GM21367 (cell line): ENCODE measurements around the gene SH3BGRL.
"Not testable (repeated sequence)": the region's sequence is repeated elsewhere in the genome, so short reads cannot be mapped to it uniquely, and the experiment has no call there.

Experiments used
- ATAC-seq: cut with Tn5 transposase; IDR thresholded peaks from one replicate; pipeline ENCODE4 v1.9.1; 2021; ENCODE audit not compliant: unreplicated experiment

The SH3BGRL gene

DNA sequence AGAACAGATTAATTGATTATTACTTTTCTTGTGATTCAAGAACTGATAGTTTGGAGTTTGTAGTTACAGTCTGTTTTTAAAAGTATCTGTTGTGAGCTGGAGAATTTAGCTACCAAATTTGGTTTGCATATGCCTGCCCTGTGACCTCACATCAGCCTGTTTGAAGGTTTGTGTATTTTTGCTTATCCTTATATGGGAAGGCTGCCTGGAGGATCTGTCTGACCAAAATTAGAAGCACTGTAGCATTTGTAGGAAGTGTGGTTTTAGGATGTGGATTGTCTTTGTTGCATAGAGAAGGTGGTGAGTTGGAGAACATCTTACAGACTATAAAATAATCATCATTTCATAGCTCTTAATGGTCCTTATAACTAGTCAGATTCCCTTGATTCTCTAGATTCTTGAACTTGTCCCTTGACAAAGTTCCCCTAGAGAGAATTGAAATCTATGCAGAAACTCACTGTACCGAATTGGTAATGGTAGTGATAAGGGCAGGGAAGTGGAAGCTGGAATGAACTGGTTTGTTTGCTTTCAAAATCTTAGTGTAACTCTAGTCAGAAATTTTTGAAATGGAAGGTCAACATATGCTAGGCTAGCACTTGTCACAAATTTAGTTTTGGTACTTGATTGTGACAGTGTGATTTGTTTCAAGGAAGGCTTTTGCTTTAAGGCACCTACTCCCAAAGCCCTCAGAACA is 57.3 kb downstream of the SH3BGRL start:
- ATAC-seq = no peak

DNA sequence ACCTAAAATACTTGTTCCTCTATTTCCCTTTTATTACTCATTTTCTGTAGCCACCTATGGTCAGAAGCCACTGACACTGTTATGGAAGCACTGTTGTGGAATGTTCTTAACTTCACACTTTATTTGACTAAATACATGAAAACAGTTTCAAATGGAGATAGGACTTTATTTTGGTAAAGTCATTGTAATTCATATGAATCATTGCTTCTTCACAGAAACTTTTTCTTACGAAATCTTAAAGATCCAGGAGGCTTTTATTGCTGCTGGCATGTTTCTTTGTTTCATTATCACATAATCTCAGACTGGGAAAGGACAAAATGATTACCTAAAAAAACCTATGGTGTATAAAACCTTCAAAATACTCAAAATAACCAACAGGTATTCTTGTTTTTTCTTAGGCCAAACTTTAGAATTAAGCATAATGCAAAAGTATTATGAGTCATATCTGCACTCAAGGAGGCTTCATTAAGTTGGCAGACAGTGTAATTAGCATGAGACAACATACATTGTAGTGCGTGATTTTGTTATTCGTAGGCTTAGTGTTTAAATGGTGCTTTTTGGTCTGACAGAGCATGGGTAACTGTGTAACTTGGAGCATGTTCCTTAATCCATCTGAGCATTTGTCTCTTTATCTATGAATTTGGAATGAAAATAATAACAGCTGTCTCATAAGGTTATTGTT is 58.0 kb downstream of the SH3BGRL start:
- no peak for ATAC-seq

DNA sequence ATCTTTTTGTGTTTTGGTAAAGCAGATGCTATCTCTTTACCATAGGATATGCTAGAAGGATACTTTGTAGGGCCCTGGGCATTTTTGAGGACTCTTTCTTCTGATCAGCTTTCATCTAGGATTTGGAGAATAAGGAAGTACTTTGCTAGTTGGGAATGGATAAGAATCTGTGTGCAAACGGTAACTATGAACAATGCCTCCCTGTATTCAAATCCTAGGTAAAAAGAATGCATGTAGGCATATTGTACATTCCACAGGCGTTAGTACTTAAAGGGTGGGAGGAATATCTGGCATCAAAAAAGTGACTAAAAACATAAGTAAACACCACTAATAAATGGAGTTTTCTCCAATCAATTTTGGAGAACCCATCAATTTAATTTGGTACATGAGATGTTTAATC is 59.7 kb downstream of the SH3BGRL start:
- no peak for ATAC-seq

DNA sequence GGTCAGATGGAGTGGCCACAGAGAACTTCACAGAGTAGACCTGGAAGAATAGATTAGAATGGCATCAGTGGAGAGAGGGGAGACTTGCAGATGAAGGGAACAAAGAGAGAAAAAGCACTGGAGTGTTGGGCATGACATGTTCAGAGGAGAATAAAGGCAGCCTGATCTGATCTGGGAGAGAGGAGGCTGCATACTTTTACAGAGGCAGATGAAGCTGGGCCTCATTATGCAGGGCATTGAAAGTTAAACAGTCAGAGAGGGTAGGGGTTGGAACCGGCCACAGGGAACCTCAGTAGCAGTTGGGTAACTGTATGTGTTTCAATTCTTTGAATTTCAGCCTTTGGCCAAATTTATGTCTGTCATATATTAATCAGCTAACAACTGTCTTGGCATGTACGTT is 61.2 kb downstream of the SH3BGRL start:
- ATAC-seq = no peak

DNA sequence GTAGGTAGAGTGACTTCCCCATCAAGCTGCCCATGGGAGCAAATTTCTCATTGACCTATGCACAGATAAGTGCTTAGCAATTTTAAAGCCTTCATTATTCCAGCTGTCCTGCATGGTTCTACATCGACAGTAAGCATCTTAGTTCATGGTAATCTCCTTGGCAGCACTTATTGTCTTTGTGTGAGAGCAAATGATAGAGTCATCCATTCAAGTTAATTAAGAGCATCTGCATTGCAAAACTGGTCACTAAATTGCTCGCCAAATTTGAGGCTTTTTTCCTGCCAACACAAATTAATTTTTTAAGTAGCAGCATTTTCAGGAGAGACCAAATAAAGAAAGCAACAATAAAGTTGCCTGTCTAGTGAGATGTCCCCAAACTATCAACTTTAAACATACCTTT is 76.7 kb downstream of the SH3BGRL start:
- ATAC-seq = no peak

DNA sequence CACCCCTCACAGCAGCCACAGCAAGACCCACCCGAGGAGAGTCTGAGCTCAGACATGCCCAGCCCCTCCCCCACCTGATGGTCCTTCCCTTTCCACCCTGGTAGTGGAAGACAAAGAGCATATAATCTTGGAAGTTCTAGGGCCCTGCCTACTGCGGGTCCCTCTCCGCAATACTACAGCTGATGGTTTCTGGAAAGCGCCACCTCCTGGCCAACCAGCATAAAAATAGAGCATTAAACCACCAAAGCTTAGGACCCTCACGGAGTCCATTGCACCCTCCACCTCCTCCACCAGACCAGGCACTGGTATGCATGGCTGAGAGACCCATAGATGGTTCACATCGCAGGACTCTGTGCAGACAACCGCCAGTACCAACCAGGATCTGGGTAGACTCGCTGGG is 78.2 kb downstream of the SH3BGRL start:
- no peak for ATAC-seq

DNA sequence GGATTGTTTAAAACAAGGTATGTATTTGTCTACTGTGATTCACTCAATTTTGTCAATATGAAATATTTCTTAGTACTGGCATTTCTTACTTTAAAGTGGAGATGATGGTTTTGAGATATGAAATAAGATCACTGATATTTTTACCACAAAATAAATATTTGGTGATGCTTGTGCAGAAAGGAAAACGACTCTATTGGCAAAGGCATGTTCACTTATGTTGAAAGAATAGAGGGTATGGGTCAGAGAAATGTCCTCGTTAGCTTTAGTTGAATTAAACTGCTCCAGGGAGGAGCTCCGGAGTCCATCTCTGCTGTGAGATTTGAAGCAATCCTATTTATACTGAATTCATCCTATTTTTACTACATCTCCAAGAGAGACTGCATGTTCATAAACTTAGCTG is 84.2 kb downstream of the SH3BGRL start:
- ATAC-seq = no peak

DNA sequence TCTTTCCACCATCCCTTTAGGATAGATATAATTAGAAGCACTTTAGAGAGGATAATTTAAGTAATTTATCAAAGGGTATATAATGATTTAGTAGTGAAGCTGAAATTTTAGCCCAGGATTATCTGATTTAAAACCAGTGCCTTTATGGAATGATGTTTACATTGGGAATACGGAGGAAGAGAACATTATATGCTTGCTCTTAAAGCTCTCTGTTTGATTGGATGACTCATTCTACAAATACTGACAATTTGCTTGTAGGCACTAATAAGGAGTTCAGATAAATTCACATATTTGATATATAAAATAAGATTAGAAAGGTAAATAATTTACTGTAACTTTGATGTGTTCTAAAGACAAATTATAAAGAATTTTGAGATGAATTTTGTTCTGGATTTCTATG is 84.7 kb downstream of the SH3BGRL start:
- no peak for ATAC-seq

DNA sequence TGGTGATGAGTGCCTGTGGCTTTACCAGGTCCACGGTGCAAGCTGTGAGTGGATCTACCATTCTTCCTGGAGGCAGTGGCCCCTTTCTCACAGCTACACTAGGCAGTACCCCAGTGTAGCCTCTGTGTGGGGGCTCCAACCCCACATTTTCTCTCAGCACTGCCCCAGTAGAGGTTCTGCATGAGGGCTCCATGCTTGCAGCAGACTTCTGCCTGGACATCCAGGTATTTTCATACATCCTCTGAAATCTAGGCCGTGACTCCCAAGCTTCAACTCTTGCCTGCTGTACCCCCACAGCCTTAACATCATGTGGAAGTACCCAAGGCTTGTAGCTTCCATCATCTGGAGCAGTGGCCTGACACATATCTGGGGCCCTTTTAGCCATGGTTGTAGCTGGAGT is 90.1 kb downstream of the SH3BGRL start:
- ATAC-seq = no peak

DNA sequence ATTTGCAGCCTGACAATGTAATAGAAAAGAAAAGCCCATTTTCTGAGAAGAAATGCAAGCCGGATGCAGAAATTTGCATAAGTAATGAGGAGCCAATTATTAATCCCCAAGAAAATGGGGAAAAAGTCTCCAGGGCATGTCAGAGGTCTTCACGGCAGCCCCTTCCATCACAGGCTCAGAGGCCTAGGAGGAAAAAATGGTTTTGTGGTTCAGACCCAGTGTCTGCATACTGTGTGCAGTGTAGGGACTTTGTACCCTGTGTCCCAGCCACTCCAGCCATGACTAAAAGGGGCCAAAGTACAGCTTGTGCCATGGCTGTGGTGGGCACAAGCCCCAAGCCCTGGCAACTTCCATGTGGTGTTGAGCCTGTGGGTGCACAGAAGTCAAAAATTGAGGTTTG is 92.2 kb downstream of the SH3BGRL start:
- ATAC-seq = no peak

DNA sequence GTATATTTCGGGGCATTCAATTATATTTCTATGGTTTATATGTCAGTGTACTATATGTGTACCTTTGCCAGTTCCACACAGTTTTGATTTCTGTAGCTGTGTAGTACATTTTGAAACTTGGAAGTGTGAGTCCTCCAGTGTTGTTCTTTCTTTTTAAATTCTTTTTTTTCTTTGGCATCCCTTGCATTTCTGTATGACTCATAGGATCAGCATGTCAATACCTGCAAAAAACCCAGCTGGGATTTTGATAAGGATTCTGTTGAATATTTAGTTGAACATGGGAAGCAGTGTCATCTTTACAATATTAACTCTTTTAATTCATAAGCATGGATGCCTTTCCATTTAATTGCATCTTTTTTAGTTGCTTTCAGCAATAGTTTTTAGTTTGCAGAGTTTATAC is 100.0 kb downstream of the SH3BGRL start:
- no peak for ATAC-seq

DNA sequence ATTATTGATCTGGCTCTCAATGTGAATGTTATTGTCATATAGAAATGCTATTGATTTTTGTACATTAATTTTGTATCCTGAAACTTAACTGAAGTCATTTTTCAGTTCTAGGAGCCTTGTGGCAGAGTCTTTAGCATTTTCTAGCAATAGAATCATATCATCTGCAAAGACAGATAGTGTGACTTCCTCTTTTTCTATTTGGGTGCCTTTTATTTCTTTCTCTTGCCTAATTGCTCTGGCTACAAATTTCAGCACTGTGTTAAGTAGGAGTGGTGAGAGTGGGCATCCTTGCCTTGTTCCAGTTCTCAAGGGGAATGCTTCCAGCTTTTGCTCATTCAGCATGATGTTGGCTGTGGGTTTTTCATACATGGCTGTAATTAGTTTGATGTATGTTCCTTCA is 102.7 kb downstream of the SH3BGRL start:
- no peak for ATAC-seq

DNA sequence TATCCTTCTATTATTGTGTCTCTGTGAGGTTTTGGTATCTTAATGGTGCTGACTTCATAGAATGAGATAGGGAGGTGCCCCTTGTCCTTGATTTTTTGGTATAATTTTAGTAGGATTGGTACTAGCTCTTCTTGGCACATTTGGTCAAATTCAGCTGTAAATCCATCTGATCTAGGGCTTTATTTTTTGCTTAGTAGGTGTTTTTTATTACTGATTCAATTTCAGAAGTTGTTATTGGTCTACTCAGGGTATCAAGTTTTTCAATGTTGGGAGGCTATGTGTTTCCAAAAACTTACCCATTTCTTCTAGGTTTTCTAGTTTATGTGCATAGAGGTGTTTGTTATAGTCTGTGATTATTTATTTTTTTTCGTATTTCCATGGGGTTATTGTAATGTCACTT is 103.3 kb downstream of the SH3BGRL start:
- ATAC-seq = no peak

DNA sequence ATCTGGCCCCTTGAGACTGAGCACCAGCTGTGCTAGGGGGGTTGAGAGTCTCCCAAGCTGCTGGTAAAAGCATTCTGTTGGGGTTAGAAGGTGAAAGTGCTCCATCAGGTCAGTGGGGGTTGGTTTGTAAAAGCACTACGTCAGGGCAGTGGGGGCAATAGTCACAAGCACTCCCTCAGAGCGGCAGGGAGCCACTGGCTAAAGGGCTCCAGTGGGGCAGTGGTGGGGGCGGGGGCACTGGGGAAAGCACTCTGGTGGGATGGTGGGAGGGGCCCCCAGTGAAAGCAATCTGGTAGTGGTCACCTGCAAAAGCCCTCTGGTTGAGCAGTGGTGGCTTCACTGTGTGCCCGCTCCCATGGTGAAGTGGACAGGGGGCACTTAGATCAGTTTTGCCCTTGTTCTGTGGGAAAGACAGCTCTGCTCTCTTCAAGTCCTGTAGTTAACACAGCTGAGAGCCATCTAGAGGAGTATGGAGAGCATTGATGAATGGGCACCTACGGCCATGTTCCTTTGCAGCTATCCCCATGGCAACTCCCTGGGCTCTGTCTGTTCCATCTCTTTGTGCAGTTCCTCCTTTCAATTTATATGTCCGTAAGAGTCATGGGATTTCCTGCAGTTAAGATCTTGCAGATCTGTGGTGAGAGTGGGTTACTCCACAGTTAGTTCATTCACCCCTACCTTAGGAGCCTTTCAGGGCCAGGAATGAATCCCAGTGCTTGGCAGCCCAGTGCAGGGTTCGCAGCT is 106.4 kb downstream of the SH3BGRL start:
- no peak for ATAC-seq

DNA sequence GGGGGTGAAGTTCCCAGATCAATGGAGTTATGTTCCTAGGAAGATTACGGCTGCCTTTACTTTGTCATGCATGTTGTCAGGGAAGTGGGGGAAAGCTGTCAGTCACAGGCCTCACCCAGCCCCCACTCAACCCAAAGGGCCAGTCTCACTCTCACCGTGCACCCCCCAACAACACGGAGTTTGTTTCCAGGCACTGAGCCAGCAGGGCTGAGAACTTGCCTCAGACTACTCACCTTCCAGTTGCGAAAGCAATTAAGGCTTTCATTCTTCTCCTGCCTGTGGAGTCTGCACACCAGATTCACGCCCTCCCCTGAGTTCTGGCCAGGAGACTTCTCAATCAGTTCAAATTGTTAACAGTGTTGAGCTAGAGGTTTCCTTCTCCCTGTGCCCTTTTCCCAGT is 114.3 kb downstream of the SH3BGRL start:
- no peak for ATAC-seq

DNA sequence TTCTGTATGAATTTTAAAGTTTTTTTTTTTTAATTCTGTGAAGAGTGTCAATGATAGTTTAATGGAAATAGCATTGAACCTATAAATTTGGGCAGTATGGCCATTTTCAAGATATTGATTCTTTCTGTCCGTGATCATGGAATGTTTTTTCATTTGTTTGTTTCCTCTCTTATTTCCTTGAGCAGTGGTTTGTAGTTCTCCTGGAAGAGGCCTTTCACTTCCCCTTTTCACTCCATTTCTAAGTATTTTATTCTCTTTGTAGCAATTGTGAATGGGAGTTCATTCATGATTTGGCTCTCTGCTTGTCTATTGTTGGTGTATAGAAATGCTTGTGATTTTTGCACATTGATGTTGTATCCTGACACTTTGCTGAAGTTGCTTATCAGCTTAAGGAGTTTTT is 129.8 kb downstream of the SH3BGRL start:
- ATAC-seq = not testable (repeated sequence)

DNA sequence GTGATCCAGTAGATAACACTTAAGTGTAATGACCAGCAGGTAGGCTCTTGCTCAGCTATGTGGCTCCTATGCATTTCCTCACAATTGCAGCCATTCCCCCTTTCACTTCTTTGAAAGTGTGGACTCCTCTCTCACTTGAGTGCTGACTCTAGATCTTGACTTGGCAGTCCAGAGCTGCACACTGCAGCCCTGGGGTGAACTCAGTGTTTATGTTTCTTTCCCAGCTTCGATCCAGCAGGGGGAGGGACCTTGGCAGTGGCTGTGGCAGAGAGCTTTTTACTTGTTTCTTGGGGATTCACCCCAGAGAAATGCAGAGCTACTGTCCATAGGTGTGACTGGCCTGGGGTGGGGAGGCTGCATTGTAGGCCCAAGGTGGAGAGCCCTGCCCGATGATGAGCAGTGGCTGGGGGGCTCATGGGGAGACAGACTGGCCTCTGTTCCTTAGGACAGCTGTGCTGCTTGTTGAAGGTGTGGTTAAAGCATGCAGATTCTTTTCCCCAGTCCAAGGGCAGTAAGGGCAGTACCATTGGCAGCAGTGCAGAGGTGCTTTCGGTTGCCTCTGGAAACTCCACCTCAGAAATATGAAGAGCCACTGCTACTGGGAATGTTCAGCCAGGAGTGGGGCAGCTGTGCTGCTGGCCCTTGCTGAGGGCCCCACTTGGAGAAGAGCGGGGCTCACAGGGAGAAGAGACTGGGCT is 134.7 kb downstream of the SH3BGRL start:
- no peak for ATAC-seq

DNA sequence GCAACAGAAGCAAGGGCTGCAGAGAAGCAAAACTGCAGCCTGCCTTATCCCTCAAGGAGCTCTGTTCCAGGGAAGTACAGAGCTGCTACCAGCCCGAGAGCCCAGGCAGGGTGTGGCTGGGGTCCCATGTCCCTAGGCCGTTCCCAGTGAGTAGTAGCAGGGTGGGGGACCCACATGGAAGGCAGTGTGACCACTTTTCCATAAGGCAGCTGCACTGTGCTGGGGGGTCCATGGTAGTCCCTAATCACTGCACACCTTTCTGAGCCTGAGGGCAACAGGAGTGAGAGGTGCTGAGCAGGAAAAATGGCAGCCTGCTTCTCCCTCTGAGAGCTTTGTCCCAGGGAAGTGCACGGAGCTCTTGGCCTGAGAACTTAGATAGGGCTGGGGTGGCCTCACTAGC is 135.9 kb downstream of the SH3BGRL start:
- no peak for ATAC-seq

DNA sequence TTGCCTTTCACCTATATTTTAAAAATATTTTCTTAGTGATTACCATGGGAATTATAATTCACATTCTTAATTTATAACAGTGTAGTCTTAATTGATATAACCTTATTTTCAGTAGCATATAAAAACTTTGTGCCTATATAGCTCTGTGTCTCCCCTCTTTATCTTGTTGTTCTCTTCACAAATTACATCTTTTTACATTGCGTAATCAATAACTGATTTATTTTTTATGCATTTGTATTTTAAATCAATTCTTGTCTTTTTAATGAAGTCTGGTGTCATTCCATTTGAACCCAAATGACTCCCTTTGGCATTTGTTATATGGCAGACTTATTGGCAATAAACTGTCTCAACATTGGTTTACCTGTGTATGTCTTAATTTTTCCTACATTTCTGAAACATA is 137.0 kb downstream of the SH3BGRL start:
- no peak for ATAC-seq

DNA sequence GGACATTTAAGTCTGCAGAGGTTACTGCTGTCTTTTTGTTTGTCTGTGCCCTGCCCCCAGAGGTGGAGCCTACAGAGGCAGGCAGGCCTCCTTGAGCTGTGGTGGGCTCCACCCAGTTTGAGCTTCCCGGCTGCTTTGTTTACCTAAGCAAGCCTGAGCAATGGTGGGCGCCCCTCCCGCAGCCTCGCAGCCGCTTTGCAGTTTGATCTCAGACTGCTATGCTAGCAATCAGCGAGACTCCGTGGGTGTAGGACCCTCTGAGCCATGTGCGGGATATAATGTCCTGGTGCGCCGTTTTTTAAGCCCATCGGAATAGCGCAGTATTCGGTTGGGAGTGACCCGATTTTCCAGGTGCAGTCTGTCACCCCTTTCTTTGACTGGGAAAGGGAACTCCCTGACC is 143.4 kb downstream of the SH3BGRL start:
- ATAC-seq = not testable (repeated sequence)
